Measurements from ENCODE around the gene LUZP1. TPM values are rescaled to one million over a fixed set of nuclear protein-coding genes. Genes with fewer than 3 reads are reported as not detected.
A peak's percentile ranks its signal among the peaks of the same experiment; 100 is the strongest.

LUZP1 gene
- total and polyA plus RNA-seq, 2 experiments from 2014 or later, result 45.7 to 152 TPM

- no peak for TF ChIP-seq ZNF331 (CRISPR knock-in tag; IDR thresholded peaks at IDR 0.05; ENCODE audit: low read depth)
- no peak for TF ChIP-seq JUNB (IDR thresholded peaks at IDR 0.05; ENCODE audit: unreplicated experiment)
- TF ChIP-seq EZH2phosphoT487 (IDR thresholded peaks at IDR 0.05; ENCODE audit: unreplicated experiment), result no peak
- no peak for TF ChIP-seq NANOG (IDR thresholded peaks at IDR 0.05; ENCODE audit: borderline replicate concordance)
- TF ChIP-seq ETS1 (IDR thresholded peaks at IDR 0.05), result no peak
- TF ChIP-seq, protein P1, sequence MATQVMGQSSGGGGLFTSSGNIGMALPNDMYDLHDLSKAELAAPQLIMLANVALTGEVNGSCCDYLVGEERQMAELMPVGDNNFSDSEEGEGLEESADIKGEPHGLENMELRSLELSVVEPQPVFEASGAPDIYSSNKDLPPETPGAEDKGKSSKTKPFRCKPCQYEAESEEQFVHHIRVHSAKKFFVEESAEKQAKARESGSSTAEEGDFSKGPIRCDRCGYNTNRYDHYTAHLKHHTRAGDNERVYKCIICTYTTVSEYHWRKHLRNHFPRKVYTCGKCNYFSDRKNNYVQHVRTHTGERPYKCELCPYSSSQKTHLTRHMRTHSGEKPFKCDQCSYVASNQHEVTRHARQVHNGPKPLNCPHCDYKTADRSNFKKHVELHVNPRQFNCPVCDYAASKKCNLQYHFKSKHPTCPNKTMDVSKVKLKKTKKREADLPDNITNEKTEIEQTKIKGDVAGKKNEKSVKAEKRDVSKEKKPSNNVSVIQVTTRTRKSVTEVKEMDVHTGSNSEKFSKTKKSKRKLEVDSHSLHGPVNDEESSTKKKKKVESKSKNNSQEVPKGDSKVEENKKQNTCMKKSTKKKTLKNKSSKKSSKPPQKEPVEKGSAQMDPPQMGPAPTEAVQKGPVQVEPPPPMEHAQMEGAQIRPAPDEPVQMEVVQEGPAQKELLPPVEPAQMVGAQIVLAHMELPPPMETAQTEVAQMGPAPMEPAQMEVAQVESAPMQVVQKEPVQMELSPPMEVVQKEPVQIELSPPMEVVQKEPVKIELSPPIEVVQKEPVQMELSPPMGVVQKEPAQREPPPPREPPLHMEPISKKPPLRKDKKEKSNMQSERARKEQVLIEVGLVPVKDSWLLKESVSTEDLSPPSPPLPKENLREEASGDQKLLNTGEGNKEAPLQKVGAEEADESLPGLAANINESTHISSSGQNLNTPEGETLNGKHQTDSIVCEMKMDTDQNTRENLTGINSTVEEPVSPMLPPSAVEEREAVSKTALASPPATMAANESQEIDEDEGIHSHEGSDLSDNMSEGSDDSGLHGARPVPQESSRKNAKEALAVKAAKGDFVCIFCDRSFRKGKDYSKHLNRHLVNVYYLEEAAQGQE (IDR thresholded peaks at IDR 0.05; ENCODE audit: unreplicated experiment), result no peak
- no peak for TF ChIP-seq ZNF114 (CRISPR knock-in tag; IDR thresholded peaks at IDR 0.05)
- no peak for TF ChIP-seq CTCF (conservative IDR thresholded peaks at IDR 0.05; ENCODE audit: low read depth in 2 of 2)
Measured at GRCh38 chr1:23159963-23160877, 8.4 kb downstream of the LUZP1 start (continued).

GRCh38 chr1:23156940-23157339 is 11.7 kb downstream of the LUZP1 start:
- H3K79me2 ChIP-seq (replicated peaks; ENCODE audit: insufficient read depth), result peaks cover 100% of the 10 kb centered on the region
- ATAC-seq (no peak), DNase-seq (ENCODE audit: low spot score) (no peak)
- peaks cover 77% of the 10 kb centered on the region for H4K20me1 ChIP-seq (replicated peaks; ENCODE audit: insufficient read depth)
- no peak overlapping the region for H3K4me3 ChIP-seq
- H3K9me2 ChIP-seq (ENCODE audit: insufficient read depth), result no peaks in the 10 kb centered on the region; the same call in 1 of the 2 replicates
- Mint-ChIP-seq H3K36me3 (ENCODE audit: low read depth) (0 out of 3 replicates have a peak, but pooled peaks cover 3% of the 10 kb centered on the region), H3K27ac (peak overlapping the region; percentile 14; the same call in 1 of the 2 replicates), H3K4me3 (no peak overlapping the region; the same call in 2 of the 3 replicates), H3K9me3 (no peaks in the 10 kb centered on the region), H3K27me3 (ENCODE audit: insufficient read depth, low read depth, poor library complexity) (peaks cover 4% of the 10 kb centered on the region), H3K4me1 (peaks cover 27% of the 10 kb centered on the region)
- H3F3A ChIP-seq (replicated peaks; ENCODE audit: low read depth), result no peaks in the 10 kb centered on the region
- no peaks in the 10 kb centered on the region for H3K27me3 ChIP-seq (ENCODE audit: insufficient read depth)
- no peak overlapping the region for H3K4me2 ChIP-seq
- H3K4me1 ChIP-seq (ENCODE audit: insufficient read depth), result peaks cover 31% of the 10 kb centered on the region
- H2AFZ ChIP-seq, result no peak overlapping the region
- no peaks in the 10 kb centered on the region for H3K36me3 ChIP-seq (ENCODE audit: insufficient read depth)
- no peak overlapping the region for H3K27ac ChIP-seq (ENCODE audit: low read depth)
- TF ChIP-seq, protein P2, sequence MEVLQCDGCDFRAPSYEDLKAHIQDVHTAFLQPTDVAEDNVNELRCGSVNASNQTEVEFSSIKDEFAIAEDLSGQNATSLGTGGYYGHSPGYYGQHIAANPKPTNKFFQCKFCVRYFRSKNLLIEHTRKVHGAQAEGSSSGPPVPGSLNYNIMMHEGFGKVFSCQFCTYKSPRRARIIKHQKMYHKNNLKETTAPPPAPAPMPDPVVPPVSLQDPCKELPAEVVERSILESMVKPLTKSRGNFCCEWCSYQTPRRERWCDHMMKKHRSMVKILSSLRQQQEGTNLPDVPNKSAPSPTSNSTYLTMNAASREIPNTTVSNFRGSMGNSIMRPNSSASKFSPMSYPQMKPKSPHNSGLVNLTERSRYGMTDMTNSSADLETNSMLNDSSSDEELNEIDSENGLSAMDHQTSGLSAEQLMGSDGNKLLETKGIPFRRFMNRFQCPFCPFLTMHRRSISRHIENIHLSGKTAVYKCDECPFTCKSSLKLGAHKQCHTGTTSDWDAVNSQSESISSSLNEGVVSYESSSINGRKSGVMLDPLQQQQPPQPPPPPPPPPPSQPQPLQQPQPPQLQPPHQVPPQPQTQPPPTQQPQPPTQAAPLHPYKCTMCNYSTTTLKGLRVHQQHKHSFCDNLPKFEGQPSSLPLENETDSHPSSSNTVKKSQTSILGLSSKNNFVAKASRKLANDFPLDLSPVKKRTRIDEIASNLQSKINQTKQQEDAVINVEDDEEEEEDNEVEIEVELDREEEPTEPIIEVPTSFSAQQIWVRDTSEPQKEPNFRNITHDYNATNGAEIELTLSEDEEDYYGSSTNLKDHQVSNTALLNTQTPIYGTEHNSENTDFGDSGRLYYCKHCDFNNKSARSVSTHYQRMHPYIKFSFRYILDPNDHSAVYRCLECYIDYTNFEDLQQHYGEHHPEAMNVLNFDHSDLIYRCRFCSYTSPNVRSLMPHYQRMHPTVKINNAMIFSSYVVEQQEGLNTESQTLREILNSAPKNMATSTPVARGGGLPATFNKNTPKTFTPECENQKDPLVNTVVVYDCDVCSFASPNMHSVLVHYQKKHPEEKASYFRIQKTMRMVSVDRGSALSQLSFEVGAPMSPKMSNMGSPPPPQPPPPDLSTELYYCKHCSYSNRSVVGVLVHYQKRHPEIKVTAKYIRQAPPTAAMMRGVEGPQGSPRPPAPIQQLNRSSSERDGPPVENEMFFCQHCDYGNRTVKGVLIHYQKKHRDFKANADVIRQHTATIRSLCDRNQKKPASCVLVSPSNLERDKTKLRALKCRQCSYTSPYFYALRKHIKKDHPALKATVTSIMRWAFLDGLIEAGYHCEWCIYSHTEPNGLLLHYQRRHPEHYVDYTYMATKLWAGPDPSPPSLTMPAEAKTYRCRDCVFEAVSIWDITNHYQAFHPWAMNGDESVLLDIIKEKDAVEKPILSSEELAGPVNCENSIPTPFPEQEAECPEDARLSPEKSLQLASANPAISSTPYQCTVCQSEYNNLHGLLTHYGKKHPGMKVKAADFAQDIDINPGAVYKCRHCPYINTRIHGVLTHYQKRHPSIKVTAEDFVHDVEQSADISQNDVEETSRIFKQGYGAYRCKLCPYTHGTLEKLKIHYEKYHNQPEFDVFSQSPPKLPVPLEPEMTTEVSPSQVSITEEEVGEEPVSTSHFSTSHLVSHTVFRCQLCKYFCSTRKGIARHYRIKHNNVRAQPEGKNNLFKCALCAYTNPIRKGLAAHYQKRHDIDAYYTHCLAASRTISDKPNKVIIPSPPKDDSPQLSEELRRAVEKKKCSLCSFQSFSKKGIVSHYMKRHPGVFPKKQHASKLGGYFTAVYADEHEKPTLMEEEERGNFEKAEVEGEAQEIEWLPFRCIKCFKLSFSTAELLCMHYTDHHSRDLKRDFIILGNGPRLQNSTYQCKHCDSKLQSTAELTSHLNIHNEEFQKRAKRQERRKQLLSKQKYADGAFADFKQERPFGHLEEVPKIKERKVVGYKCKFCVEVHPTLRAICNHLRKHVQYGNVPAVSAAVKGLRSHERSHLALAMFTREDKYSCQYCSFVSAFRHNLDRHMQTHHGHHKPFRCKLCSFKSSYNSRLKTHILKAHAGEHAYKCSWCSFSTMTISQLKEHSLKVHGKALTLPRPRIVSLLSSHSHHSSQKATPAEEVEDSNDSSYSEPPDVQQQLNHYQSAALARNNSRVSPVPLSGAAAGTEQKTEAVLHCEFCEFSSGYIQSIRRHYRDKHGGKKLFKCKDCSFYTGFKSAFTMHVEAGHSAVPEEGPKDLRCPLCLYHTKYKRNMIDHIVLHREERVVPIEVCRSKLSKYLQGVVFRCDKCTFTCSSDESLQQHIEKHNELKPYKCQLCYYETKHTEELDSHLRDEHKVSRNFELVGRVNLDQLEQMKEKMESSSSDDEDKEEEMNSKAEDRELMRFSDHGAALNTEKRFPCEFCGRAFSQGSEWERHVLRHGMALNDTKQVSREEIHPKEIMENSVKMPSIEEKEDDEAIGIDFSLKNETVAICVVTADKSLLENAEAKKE (CRISPR knock-in tag; IDR thresholded peaks at IDR 0.05), result no peak
- TF ChIP-seq ZNF114 (CRISPR knock-in tag; IDR thresholded peaks at IDR 0.05) (no peak), ETS1 (IDR thresholded peaks at IDR 0.05) (no peak)

Data from GM23338 (cell line).